Stimulated activated CD8-positive, alpha-beta memory T cell treated with anti-CD3 and anti-CD28 coated beads, Interleukin-4, amount 100 ng/mL, for 4 hours (primary cell): ENCODE results near the gene CEP104.

Source experiments
- DNase-seq, 2 donors: peaks; one replicate each; pipeline ENCODE4 v3.0.0-alpha.2; 2020; ENCODE audit warnings: low read depth in 2 of 2, low spot score in 1 of 2

The CEP104 gene

GRCh38 chr1:3894626-3895278 lies 37.7 kb upstream of the CEP104 start:
- no peak for DNase-seq

GRCh38 chr1:3893190-3893589 lies 36.2 kb upstream of the CEP104 start:
- DNase-seq, result no peak

GRCh38 chr1:3892748-3893147 lies 35.7 kb upstream of the CEP104 start:
- no peak for DNase-seq

GRCh38 chr1:3891329-3891865 lies 34.4 kb upstream of the CEP104 start:
- DNase-seq, result no peak

- no peak for DNase-seq
Observed at GRCh38 chr1:3890389-3891328, 33.6 kb upstream of the CEP104 start.

GRCh38 chr1:3889936-3890335 lies 32.9 kb upstream of the CEP104 start:
- no peak for DNase-seq

- no peak for DNase-seq
Observed at GRCh38 chr1:3888301-3888700, 31.3 kb upstream of the CEP104 start.

GRCh38 chr1:3886691-3887090 lies 29.7 kb upstream of the CEP104 start:
- DNase-seq, result no peak

GRCh38 chr1:3886106-3886670 lies 29.2 kb upstream of the CEP104 start:
- no peak for DNase-seq

GRCh38 chr1:3885611-3886010 lies 28.6 kb upstream of the CEP104 start:
- no peak for DNase-seq

GRCh38 chr1:3884966-3885365 lies 28.0 kb upstream of the CEP104 start:
- no peak for DNase-seq

GRCh38 chr1:3883194-3883925 lies 26.3 kb upstream of the CEP104 start:
- DNase-seq, result no peak

- no peak for DNase-seq
Observed at GRCh38 chr1:3881193-3881480, 24.1 kb upstream of the CEP104 start.

- no peak for DNase-seq
Observed at GRCh38 chr1:3880429-3881192, 23.6 kb upstream of the CEP104 start.

GRCh38 chr1:3879787-3880428 lies 22.9 kb upstream of the CEP104 start:
- no peak for DNase-seq

GRCh38 chr1:3879099-3879498 lies 22.1 kb upstream of the CEP104 start:
- DNase-seq, result no peak

GRCh38 chr1:3876716-3877115 lies 19.7 kb upstream of the CEP104 start:
- DNase-seq, result no peak

GRCh38 chr1:3874736-3875135 lies 17.7 kb upstream of the CEP104 start:
- no peak for DNase-seq

GRCh38 chr1:3872546-3872945 lies 15.5 kb upstream of the CEP104 start:
- DNase-seq, result no peak

- no peak for DNase-seq
Observed at GRCh38 chr1:3871451-3871805, 14.4 kb upstream of the CEP104 start.
